Effector CD4-positive, alpha-beta T cell (primary cell): Measurements from ENCODE around the gene PET117.
"Not testable (repeated sequence)": the region's sequence is repeated elsewhere in the genome, so short reads cannot be mapped to it uniquely, and the experiment has no call there.

Source experiments
- DNase-seq: peaks from one replicate; pipeline ENCODE4 v3.0.0-alpha.2; 2020

Gene PET117

DNA sequence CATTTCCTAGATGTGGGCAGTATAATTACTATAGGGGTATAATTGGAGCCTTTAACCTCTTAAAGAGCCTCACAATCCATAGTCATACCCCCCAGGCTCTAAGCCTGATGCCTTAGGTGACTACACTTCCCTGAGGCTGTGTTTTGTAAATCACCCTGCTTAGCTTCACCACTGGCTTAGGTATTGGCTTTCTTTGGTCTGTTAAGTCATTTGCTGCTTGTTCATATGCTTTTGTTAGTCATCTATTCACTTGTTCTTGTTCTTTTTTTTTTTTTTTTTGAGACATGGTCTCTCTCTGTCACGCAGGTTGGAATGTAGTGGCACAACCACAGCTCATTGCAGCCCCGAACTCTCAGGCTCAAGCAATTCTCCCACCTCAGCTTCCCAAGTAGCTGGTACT, 26.7 kb downstream of the PET117 start:
- DNase-seq: no peak

DNA sequence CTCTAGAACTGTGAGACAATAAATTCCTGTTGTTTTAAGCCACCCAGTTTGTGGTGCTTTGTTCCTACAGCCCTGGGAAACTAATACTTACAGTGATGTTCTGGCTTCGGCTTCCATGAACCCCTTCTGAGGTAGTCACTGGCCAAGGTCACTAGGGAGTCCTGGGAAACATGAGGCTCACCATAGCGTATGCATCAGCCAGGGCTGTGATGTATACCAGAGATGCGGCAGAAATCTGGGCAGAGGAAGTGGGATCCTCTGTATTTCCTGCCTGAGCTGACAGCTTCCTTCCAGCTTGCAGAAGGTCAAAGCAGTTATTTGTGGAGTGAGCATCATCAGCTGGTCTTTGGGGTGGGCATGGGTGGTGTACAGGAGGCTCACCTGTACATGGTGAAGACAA, 27.9 kb downstream of the PET117 start:
- no peak for DNase-seq

DNA sequence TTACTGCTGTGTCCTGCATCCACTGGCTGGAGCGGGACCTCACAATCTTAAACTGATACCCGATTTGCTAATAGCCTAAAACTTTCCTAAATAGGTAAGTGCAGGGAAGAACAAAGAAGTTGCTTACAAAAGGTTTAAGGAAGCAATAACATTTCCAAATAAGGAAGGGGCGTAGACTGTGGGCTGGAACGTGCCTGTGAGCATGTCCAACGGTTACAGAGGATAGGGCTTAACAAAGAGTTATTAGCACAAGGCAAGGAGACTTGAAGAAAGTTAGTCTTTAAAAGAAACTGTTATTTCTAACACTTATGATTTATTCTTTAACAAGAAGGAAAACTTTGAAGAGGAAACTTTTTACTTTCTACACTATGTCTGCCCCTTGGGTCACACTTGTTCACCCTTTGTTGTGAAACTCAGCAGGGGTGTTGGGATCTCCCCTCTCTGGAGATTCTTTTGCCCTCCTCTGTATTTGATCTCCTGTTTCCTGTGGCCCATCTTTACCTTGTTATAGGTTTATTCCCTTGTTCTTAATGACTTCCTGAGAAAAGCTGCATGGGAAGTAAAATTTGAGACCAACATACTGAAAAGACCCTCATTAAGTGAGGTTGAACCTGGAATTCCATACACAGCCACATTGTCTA, 28.7 kb downstream of the PET117 start:
- DNase-seq: no peak

DNA sequence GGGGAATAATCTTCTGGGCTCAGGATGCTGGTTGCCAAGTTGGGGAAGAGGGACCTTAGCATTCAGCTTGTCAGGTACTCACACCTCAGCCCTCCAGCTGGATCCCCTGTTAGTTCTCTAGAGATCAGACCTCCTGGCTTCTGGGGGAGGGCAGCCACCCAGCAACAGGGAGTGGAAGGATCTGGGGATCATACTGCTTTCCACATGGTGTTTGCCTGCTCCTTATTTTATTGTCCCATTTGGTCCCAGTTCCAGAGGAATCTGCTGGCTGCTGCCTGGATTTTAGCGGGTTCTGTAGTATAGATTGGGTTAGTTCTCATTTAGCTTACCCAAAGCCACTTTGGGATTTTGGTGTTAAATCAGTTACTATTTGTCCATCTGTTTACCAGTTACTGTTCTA, 29.3 kb downstream of the PET117 start:
- DNase-seq: no peak

DNA sequence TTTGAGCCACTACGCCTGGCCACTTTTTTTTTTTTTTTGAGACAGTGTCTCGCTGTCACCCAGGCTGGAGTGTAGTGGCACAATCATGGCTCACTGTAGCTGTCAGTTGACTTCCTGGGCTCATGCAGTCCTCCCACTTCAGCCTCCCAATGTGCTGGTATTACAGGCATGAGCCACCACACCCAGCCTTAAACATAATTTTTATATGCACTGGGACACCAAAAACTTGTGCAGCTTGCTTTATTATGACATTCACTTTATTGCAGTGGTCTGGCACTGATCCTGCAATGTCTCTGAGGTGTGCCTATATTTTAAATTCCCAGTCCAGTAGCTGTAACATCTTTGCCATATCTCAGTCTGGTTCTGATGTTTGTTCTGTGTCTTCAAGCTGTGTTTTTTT, 34.7 kb downstream of the PET117 start:
- no peak for DNase-seq

DNA sequence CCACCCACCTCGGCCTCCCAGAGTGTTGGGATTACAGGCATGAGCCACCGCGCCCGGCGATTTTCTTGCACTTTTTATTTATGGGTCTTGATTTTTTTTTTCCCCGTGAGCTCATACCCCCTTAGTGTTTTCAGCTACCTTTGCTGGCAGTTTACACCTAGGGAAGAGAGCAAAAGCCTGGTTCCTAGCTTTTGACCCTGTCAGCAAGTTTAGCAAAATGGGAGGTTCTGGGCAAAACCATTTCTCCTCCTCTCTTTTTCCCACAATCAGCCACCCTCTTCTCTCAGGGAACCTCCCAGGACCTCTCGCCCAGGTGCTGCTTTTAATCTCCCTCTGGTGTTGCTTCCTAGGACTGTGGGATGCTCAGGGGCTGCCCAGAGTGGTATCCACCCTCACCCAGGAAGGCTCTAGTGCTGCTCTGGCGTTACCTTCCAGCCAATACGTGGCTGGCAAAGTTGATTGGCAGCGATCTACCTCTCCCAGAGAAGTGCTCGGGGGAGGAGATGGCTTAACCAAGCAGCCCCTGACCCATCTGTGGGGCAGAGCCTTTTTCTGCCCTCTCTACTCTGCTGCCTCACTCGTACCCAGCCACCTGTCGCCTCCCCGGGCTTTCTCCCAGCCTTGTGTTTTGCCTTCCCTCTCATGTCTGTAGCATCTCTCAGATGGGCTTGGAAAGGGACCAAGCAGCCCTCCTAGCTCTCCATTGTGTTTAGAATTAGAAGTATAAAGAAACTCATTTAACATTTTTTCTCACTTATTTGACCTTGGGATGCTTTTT, 37.4 kb downstream of the PET117 start:
- no peak for DNase-seq

DNA sequence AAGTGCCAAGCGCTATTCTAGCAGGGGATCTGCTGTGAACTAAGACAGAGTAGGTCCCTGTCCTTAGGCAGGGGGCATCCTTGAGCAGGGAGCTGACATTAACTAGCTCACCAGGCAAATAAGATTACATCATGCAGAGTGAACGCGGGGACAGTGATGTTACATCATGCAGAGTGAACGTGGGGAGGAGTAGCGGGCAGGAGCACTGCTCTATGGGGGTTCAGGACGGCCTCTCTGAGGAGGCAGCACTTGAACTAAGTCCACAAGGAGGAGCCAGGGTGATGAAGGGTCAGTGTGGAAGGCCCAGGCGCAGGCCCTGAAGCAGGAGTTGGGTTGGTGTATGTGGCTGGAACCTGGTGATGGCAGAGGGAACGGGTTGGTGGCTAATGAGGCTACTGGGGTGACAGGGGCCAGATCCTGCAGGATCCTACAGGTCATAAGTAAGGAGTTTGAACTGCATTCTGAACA, 38.7 kb downstream of the PET117 start:
- DNase-seq: no peak

DNA sequence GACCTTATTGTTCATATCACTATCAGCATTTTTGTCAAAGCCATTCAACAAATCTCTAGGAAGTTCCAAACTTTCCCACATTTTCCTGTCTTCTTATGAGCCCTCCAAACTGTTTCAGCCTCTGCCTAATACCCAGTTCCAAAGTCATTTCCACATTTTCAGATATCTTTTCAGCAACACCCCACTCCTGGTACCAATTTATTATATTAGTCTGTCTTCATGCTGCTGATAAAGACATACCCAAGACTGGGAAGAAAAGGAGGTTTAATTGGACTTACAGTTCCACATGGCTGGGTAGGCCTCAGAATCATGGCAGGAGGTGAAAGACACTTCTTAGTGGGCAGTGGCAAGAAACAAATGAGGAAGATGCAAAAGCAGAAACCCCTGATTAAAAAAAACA, 42.7 kb downstream of the PET117 start:
- not testable (repeated sequence) for DNase-seq

DNA sequence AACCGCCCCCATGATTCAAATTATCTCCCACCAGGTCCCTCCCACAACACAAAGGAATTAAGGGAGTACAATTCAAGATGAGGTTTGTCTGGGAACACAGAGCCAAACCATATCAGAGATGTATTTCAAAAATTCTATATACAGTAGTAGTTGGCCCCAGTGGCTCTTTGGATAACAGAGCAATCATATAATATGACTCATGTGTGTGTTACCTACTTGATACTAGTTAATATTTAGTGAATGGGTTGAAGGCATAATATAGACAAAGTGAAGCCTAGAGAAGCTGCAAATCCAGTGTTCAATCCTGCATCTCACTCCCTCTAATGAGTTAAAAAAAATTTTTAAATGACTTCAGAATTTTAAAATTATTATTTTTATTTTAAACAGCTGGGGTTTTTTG, 43.2 kb downstream of the PET117 start:
- DNase-seq: no peak

DNA sequence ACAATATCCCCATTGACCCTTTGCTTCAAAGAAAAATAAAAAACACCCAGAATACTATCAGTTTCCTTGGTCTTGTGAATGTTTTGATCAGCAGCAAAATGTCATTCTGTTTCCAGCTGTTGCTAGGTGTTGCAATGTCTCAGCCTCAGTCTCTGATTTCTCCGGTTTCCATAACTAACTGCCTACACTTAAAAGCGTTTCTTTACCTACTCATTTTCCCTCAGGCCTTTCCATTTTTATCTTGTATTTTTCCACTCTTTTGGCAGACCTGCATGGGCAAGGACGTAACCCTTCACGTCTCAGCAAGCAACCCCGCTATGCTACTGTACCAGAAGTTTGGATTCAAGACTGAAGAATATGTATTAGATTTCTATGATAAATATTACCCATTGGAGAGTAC, 49.4 kb downstream of the PET117 start:
- no peak for DNase-seq

DNA sequence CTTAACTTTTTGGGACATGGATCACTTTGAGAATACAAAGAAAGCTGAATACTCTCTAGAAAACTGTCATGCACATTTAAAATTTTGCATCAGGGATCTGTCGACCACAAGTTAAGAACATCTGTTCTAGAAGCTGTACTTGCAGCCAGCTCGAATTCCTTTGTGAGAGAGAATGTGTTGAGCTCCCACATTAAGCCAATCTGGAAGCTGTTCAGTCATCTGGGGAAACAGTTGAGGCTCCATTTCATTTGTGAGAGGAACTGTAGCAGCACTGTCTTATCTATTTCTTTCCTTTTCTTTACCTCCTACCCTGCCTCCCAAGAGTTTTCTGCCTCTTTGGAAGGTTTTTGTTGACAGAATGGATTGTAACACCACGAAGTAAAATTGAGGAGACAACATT, 50.8 kb downstream of the PET117 start:
- no peak for DNase-seq

DNA sequence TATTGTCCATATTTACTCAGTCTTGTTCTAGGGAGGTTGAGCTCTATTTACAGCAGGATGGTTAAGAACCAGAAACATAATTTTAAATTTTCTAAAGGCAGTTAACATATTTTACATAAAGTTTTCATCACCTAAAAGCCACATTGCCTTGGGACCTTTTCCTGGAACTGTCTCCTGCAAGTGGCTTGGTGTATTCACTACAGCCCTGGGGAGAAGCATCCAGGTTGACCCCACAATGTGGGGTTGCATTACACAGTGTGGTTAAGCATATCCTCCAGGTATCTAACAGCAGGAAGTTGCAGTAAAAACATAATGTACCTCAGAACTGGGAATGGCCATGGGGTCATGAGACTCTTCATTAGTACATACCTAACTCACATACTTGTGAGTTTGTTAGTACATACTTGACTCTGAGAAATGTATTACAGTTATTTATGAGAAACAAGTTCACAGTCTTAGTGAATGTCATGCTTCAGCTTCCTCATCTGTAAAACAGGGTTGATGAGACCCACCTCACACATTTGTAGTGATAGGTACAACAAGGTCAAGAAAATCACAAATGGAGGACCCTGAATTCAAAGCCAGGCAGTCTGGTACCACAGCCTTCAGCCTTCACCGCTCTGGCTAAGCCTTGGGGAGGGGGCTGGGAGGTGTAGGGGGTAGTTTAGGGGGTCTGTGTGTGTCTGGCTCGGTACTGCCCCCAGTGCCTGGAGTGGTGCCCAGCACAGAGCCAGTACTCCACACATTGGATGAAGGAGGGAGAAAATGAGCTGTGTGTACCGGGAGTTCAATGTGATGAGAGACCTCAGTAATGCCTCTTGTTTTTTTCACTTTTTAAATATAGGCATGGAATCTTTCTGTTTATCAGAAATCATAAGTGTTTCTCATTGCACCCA, 52.9 kb downstream of the PET117 start:
- no peak for DNase-seq

DNA sequence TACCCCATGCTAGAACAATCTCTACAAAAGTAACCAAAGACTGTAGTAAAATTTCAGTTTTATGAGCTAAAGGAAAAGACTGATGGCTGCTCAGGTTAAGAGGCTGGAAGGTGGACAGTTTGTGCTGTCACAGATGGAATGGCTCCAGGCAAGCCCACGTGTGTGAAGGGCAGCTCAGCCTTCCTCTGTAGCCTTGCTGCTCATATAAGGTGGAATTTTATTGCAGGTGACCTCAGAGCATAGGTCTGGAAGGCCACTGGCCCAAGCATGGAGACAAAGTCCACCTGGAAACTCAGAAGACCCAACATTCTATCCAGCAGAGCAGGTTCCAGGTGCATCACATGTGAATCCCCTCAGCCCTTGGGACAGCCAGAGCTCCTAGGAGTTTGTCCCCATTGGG, 53.6 kb downstream of the PET117 start:
- DNase-seq: no peak
